HPDE6-E6E7 (cell line): ENCODE measurements around the gene ELMOD3.
A peak's percentile ranks its signal among the peaks of the same experiment; 100 is the strongest.
"Not testable (repeated sequence)": the region's sequence is repeated elsewhere in the genome, so short reads cannot be mapped to it uniquely, and the experiment has no call there.

ENCODE experiments used
- DNase-seq: peaks from one replicate; pipeline ENCODE4 v3.0.0; 2011; ENCODE audit warnings: missing footprints; ENCODE audit errors: extremely low spot score

The ELMOD3 gene

DNA sequence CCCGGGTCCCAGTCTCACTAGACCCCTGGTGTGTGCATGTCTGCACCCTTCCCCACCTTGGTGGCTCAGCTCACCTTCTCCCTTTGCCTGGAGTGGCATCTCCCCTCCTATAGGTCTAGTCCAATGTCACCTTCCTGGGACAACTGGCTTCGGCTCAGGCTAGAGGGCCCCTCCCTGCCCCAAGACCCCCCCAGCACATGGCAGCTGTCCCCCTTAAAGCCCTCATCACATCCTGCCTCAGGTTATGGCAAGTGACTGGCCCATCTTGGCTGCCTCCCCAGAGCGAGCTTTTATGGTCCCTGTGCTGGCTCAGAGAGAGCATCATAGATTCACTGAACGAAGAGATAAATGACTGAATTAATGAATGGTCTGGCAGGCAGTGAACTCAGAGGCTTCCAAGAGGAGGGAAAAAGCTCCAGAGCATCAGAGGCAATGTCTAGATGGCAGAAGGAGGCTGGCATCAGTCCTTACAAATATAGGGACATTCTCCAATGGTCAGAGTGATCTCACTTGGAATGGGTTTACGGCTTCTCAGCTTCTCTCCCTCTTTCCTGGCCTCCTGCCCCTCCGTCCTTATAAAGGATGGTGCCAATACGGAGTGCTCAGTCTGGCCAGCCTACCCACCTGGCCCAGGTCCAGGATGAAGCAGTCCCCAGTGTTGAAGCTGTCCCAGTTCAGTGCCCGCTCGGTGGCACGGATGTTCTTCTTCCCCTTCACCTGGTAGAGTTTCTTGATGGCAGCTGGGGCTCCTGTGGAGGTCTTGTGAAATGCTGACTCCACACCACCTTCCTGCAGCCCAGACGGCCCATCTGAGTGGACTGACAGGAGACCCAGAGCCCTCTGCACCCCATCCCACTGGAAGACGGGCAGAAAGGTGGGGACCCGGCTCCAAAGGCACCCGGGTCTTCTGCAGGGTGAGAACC, 46.2 kb downstream of the ELMOD3 start:
- DNase-seq: no peak

DNA sequence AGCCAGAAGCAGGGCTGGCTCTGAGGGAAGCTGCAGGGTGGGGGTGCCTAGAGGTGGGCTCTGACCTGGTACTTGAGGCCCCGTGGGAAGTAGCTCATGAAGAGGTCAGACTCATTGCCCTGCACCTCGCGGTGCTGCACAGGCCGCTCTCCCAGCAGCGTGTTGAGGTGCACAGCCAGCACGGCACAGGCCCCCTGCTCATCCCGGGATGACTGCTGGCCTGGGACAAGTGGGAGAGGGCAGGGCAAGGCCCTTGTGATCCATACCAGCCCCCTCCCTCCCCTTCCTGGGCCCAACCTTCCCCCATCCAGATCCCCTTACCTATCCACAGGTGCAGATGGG, 46.9 kb downstream of the ELMOD3 start:
- DNase-seq: no peak

- DNase-seq: no peak
These were observed 47.3 kb downstream of the ELMOD3 start for GRCh38 chr2:85401844-85402243.

GRCh38 chr2:85405201-85406059, 50.9 kb downstream of the ELMOD3 start:
- DNase-seq: no peak

- DNase-seq: peak; percentile 86
These were observed 55.4 kb downstream of the ELMOD3 start, which contains the start of gene CAPG for GRCh38 chr2:85409845-85410583. CAPG (minus strand) TSS chr2:85410366; CDS start chr2:85402145, 8,221 bp downstream.

GRCh38 chr2:85410584-85411404, 56.2 kb downstream of the ELMOD3 start:
- peak; percentile 63 for DNase-seq

- DNase-seq: no peak
These were observed 56.8 kb downstream of the ELMOD3 start for GRCh38 chr2:85411405-85411748.

DNA sequence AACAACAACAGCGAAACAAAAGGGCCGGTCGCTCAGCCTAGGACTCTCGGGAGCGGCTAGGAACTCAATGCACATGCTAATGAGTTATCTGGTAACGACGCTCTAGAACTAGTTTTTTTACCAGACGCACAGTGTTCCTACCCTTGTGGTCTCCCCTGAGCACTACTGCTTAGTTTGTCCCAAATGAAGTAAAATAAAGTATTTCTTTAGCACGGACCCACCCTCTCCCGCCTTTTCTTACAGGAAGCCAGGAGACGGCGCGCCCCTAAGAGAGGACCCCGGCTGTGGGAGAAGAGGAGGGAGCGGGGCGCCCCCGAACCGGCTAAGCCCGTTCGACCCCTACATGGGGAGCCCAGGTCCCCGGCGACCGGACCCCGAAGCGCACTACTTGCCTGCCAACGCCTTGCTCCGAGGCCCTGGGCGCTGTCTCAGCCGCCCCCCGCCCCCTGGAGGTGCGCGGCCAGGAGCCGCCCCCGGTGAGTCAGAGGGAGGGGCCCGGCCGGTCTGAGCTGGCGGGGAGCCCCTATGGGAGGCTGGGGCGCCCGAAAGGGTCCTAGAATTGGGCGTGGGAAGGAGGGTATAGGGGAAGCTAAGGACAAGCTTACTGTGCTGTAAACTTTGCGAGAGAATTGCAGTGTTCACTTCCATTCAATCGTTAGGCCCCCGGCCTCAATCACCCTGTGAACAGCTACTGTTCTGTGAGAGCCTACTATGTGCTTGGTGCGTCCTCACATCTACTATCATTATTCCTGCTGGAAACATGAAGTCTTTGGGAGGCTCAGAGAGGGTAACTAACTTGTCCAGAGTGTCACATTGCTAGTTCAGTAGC, 59.2 kb downstream of the ELMOD3 start:
- DNase-seq: peak; percentile 67

GRCh38 chr2:85414421-85414759, 59.8 kb downstream of the ELMOD3 start:
- DNase-seq: not testable (repeated sequence)

DNA sequence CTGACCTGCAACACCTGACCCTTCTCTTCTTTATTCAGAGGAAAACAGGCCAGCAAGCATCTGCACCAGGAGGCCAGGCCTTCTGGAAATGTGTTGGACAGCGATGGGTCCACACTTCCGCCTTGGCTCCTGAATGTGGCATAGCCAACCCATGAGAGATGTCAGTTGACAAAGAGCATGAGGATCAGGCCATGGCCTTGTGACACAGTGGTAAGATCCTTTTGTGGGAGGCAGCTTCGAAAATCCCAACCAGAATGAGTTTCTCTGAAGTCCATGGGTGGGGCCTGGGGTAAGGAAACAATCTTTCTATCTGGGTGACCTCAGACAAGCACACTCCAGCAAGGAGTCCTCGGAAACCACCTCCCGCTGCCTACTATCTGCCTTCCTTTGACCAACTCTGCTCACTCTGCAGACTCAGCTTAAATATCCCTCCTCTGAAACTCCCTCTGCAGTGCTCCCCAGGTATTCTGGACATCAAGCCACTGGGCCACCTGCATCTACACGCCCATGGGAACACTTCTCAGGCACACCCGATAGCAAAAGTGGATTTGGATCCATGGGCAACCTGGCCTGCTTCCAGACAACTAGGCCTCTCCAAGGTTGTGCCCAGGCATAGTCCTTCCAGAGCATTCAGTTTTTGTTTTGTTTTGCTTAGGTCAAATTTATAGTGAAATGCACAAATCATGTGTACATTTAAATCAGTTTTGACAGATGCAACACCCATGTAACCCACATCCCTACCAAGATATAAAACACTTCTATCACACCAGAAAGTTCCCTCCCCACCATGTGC, 60.4 kb downstream of the ELMOD3 start:
- DNase-seq: no peak

GRCh38 chr2:85415980-85416650, 61.5 kb downstream of the ELMOD3 start:
- no peak for DNase-seq

GRCh38 chr2:85418132-85419008, 63.8 kb downstream of the ELMOD3 start, which contains the start of gene SH2D6:
SH2D6 (plus strand) TSS chr2:85418714; CDS start chr2:85429466, 10,752 bp downstream.
- peak; percentile 80 for DNase-seq

- no peak for DNase-seq
These were observed 64.6 kb downstream of the ELMOD3 start for GRCh38 chr2:85419009-85419675.

DNA sequence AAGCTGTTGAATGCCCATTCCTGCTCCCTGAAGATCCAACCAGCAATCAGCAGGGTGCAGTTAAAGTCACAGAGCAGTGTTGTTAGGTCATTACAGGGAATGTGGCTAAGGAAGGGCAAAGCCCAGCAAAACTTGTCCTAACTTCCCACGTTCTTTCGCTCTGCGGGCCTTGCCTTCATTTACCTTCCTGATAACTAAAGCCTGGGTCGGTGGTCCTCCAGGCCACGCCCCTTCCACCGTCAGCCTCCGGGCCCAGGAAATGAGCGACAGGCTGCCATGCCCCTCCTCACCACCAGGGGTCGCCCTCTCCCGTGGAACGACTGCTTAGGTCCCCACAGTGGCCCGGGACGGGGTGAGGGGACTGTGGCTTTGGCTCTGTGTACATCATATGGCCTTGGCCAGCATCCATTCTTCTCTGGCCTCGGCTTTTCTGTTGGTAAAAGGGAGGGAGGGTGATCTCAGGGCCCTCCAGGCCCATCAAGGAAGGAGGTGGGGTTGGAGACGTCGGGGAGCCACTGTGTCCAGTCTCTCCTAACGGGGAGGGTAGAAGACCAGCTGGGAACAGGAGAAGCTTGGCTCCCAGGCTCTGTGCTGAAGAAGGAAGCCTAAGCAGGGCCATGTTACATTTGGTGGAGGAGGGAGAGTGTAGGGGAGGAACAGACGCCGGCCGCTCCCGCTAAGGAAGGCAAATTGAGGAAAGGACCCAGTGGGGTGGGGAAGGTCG, 66.1 kb downstream of the ELMOD3 start:
- peak; percentile 76 for DNase-seq

- DNase-seq: no peak
These were observed 66.9 kb downstream of the ELMOD3 start for GRCh38 chr2:85421260-85422071.

- DNase-seq: no peak
These were observed 67.5 kb downstream of the ELMOD3 start for GRCh38 chr2:85422072-85422457.
